ENCODE results near the gene EHBP1.
A peak's percentile ranks its signal among the peaks of the same experiment; 100 is the strongest.

EHBP1 gene

GRCh38 chr2:62787386-62787785 lies 81.9 kb downstream of the EHBP1 start:
- Histone ChIP-seq H3K27me3 (ENCODE audit: insufficient read depth, low read length, poor library complexity, severe bottlenecking) (no peaks in the 10 kb centered on the region), H4K20me1 (ENCODE audit: insufficient read depth, low read length, poor library complexity, severe bottlenecking) (no peaks in the 10 kb centered on the region), H3K4me2 (ENCODE audit: low read depth, low read length, poor library complexity, severe bottlenecking) (no peak overlapping the region), H2AFZ (ENCODE audit: low read length) (no peak overlapping the region), H3K4me3 (ENCODE audit: low read length, poor library complexity, severe bottlenecking) (no peak overlapping the region), H3K9me3 (ENCODE audit: insufficient read depth, low read depth, low read length) (no peaks in the 10 kb centered on the region), H3K9me2 (replicated peaks; ENCODE audit: low read depth, low read length) (no peaks in the 10 kb centered on the region), H3K9ac (ENCODE audit: low read depth, low read length, poor library complexity, severe bottlenecking) (no peak overlapping the region), H3K36me3 (ENCODE audit: insufficient read depth, low read length) (peaks cover 5% of the 10 kb centered on the region; the same call in 1 of the 2 replicates), H3K4me1 (ENCODE audit: insufficient read depth, low read length, poor library complexity, severe bottlenecking) (peaks cover 7% of the 10 kb centered on the region), H3K79me2 (ENCODE audit: insufficient read depth, low read length) (no peaks in the 10 kb centered on the region), H3F3A (ENCODE audit: low read depth) (no peaks in the 10 kb centered on the region)
- TF ChIP-seq CTCF (conservative IDR thresholded peaks at IDR 0.05; ENCODE audit: low read length), result peak; percentile 71
- no peak for TF ChIP-seq EZH2phosphoT487 (IDR thresholded peaks at IDR 0.05; ENCODE audit: borderline replicate concordance)

DNA sequence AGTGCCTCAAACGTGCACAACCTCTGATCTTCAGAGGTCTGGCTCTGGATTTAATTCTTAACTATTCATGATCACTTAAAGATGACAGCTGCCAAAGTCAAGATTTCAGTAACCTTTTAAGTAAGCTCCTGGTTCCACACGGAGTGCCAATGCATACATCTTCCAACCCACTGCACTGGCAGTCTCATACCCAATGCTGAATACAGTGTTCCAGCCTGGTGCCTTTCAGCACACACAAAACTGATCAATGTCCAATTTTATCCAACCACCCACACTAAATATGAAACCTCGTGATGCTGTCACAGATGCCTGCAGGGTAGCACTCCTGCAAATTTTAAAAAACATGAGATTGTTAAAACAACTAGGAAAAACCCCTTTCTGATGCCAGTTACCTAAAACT lies 84.0 kb downstream of the EHBP1 start:
- no peak for TF ChIP-seq CTCF (conservative IDR thresholded peaks at IDR 0.05; ENCODE audit: low read length)
- TF ChIP-seq EZH2phosphoT487 (IDR thresholded peaks at IDR 0.05; ENCODE audit: borderline replicate concordance), result no peak
- no peak overlapping the region for H3K4me3 ChIP-seq (ENCODE audit: low read length, poor library complexity, severe bottlenecking)
- no peak overlapping the region for H2AFZ ChIP-seq (ENCODE audit: low read length)
- no peaks in the 10 kb centered on the region for H3F3A ChIP-seq (ENCODE audit: low read depth)
- H3K79me2 ChIP-seq (ENCODE audit: insufficient read depth, low read length), result no peaks in the 10 kb centered on the region
- H4K20me1 ChIP-seq (ENCODE audit: insufficient read depth, low read length, poor library complexity, severe bottlenecking), result no peaks in the 10 kb centered on the region
- no peaks in the 10 kb centered on the region for H3K27me3 ChIP-seq (ENCODE audit: insufficient read depth, low read length, poor library complexity, severe bottlenecking)
- no peaks in the 10 kb centered on the region for H3K36me3 ChIP-seq (ENCODE audit: insufficient read depth, low read length)
- H3K9ac ChIP-seq (ENCODE audit: low read depth, low read length, poor library complexity, severe bottlenecking), result no peak overlapping the region
- no peaks in the 10 kb centered on the region for H3K9me2 ChIP-seq (replicated peaks; ENCODE audit: low read depth, low read length)
- H3K9me3 ChIP-seq (ENCODE audit: insufficient read depth, low read depth, low read length), result no peaks in the 10 kb centered on the region
- peaks cover 7% of the 10 kb centered on the region for H3K4me1 ChIP-seq (ENCODE audit: insufficient read depth, low read length, poor library complexity, severe bottlenecking)
- H3K4me2 ChIP-seq (ENCODE audit: low read depth, low read length, poor library complexity, severe bottlenecking), result no peak overlapping the region

GRCh38 chr2:62789918-62790317 lies 84.4 kb downstream of the EHBP1 start:
- H3K9me3 ChIP-seq (ENCODE audit: insufficient read depth, low read depth, low read length), result no peaks in the 10 kb centered on the region
- no peaks in the 10 kb centered on the region for H3K79me2 ChIP-seq (ENCODE audit: insufficient read depth, low read length)
- H3K4me3 ChIP-seq (ENCODE audit: low read length, poor library complexity, severe bottlenecking), result no peak overlapping the region
- no peaks in the 10 kb centered on the region for H3K27me3 ChIP-seq (ENCODE audit: insufficient read depth, low read length, poor library complexity, severe bottlenecking)
- no peak overlapping the region for H2AFZ ChIP-seq (ENCODE audit: low read length)
- no peaks in the 10 kb centered on the region for H3K9me2 ChIP-seq (replicated peaks; ENCODE audit: low read depth, low read length)
- H3K36me3 ChIP-seq (ENCODE audit: insufficient read depth, low read length), result no peaks in the 10 kb centered on the region
- H3F3A ChIP-seq (ENCODE audit: low read depth), result no peaks in the 10 kb centered on the region
- no peak overlapping the region for H3K4me2 ChIP-seq (ENCODE audit: low read depth, low read length, poor library complexity, severe bottlenecking)
- H4K20me1 ChIP-seq (ENCODE audit: insufficient read depth, low read length, poor library complexity, severe bottlenecking), result no peaks in the 10 kb centered on the region
- TF ChIP-seq CTCF (conservative IDR thresholded peaks at IDR 0.05; ENCODE audit: low read length) (no peak), EZH2phosphoT487 (IDR thresholded peaks at IDR 0.05; ENCODE audit: borderline replicate concordance) (no peak)
- no peak overlapping the region for H3K9ac ChIP-seq (ENCODE audit: low read depth, low read length, poor library complexity, severe bottlenecking)
- peaks cover 7% of the 10 kb centered on the region for H3K4me1 ChIP-seq (ENCODE audit: insufficient read depth, low read length, poor library complexity, severe bottlenecking)
